Fibroblast of skin of left quadriceps (primary cell): ENCODE measurements around the gene PPP1CC.
"Not testable (repeated sequence)": the region's sequence is repeated elsewhere in the genome, so short reads cannot be mapped to it uniquely, and the experiment has no call there.

Experiments used
- DNase-seq, 2 experiments: peaks; one replicate each; pipeline ENCODE4 v3.0.0-alpha.2; 2013; ENCODE audit warnings: low read depth in 2 of 2

Gene PPP1CC

DNA sequence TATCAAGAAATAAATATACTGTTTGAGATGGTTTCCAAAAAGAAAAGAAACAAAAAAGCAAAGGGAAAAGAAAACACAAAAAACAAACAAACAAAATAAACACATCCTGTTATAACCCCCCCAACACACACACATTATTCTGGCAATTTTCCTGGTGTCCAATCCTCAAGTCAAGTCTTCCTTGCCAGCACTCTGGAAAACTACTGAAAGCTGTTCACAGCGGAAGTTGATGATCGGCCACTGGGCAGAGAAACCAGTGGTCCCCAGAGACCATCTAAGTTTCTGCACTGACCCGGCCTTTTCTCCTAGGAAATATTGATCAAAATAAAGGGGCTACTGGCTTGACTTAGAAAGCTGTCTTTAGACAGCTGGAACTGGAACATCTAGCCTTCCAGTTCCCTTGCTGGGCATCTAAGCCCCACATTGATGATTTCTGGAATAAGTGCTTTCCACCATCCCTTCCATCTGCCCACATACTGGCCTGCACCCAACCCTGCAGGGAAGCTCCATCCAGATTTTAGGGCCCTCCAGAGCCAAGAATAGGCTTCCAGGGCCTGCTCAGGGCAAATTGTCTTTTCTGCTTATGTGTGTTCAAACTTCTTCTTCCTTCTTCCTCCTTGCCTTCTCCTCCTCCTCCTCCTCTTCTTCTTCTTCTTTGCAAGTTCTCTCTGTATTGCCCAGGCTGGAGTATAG is 11.6 kb upstream of the PPP1CC start:
- no peak for DNase-seq

- DNase-seq, result no peak
Observed at GRCh38 chr12:110750784-110751461, 8.2 kb upstream of the PPP1CC start.

DNA sequence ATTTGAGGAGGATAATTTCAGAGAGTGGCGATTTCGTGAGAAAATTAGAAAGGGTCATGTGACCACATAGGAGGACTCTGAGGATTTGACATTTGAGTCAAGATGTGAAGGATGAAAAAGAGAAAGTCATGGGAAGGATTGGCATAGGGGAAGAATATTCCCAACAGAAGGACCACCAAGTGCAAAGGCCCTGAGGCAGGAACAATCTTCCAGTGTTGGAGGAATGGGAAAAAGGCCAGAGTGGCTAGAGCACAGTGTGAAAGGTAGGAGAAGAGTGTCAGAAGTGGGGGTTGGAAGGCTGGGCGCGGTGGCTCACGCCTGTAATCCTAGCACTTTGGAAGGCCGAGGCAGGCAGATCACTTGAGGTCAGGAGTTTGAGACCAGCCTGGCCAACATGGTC is 3.9 kb upstream of the PPP1CC start:
- DNase-seq, result no peak

GRCh38 chr12:110745542-110746284 is 3.0 kb upstream of the PPP1CC start:
- DNase-seq, result no peak

GRCh38 chr12:110744601-110745264 is 2.0 kb upstream of the PPP1CC start:
- no peak for DNase-seq

DNA sequence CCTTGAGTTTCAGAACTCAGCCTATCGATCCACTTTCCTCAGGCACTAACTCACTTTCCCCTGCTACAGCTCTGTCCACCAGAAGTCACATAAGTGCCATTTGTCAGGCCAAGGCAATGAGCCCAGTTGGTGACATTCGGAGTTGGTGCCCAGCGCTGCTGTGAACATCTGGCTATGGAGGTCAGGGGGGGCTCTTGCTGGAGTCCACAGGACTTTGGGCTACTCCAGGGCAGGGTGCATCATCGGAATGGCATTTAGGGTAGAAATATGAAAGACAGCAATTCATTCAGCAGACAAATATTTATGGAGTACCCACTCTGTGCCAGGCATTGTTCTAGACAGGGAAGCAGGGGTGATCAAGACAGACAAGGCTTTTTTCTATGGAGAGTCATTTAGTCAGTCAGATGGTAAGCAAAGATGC is 1.5 kb upstream of the PPP1CC start:
- DNase-seq, result no peak

DNA sequence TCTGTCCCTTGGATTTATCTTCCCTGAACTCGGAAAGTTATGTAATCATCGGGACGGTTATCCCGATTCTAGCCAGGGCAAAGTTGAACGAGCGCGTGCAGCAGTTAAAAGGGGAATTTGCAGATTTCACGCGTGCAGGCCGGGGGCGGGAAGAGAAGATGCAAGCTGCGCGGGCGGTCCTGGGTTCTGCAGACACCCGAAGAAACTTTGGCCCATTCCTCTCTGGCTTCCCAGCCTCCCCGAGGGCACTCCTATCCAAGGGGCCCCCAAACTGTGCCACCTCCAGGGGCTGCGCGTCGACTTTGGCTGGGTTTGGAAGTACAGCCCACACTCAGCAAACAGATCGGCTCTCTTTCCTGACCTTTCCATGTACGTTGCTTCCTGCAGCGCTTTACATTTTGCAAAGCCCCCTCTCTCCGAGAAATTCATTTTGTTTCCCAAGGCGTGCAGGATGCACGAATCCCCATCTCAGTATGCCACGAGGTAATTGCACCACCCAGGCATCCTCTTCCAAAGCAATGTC is 941 bp upstream of the PPP1CC start:
- no peak for DNase-seq

DNA sequence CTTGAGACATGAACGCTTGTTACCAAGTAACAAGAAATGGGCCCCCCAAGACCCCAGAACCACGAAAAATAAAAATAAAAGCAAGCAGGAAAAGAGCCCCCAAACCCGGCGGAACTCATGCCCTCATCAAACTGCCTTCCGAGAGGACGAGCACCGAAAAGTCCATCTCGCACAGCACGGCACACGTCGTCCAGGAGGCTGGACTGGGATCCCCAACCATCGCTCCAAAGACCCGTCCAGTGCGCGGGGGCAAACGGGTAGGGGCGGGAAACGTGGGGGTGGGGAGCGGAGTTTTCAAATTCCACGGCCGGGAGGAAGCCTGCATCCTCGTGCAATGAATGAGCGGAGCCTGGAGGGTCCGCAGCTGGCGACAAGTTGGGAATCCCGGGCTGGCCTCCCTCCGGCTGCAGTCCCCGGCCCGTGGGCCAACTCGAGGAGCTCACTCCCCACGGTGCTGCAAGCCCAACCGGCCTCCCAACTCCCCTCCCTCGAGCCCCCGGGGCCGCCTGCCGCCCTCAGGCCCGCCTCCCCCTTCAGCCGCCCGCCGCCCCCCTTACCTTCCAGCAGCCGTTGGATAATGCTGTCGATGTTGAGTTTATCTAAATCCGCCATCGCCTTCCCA is 484 bp downstream of the PPP1CC start:
- no peak for DNase-seq

GRCh38 chr12:110741341-110742095 is 1.2 kb downstream of the PPP1CC start:
- DNase-seq, result no peak

GRCh38 chr12:110739894-110740293 is 2.8 kb downstream of the PPP1CC start:
- DNase-seq, result no peak

GRCh38 chr12:110739488-110739887 is 3.2 kb downstream of the PPP1CC start:
- no peak for DNase-seq

DNA sequence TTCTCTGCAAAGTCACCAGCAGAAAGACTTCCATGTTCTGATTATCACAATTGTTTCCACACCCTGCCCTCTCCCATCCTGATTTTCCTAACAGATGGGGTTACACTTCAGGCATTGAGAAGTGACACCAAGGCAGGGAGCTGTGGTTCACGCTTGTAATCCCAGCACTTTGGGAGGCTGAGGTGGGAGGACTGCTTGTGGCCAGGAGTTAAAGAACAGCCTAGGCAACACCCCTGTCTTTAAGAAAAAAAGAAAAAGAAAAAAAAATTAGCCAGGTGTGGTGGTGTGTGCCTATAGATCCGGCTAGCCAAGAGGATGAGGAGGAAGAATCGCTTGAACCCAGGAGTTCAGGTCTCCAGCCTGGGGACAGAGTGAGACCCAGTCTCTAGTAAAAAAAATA is 5.2 kb downstream of the PPP1CC start:
- DNase-seq, result no peak

- DNase-seq, result not testable (repeated sequence)
Observed at GRCh38 chr12:110737016-110737415, 5.7 kb downstream of the PPP1CC start.

- DNase-seq, result no peak
Observed at GRCh38 chr12:110733900-110734299, 8.8 kb downstream of the PPP1CC start.

DNA sequence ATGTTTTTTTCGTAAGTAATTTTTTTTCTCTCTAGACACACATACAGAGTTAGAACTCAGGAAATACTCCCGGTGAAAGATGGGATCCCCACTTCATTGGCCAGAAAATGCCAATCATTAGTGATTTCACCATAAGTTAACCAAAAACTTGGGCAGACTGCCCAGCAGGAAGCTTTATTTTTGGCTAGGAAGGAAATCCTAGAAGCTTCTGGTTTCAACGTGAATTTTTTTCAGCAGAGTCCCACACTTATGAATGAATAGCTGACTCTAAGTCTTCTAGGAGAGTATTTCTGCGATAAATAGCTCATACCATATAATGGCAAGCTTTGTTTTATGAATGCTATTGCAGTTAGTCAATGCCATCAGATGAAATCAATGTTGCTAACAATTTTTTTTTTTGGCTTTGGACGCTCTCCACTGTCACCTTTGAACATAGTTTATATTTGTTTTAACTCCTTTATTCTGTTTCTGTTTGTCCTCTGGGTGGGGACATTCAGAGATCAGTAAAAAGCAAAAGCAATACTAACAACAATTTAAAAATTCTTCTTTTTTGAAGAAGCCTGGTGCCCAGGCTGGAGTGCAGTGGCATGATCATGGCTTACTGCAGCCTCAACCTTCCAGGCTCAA is 9.5 kb downstream of the PPP1CC start:
- DNase-seq, result peak; percentile 32 to 44

GRCh38 chr12:110732572-110732971 is 10.1 kb downstream of the PPP1CC start:
- DNase-seq, result no peak

GRCh38 chr12:110731479-110731878 is 11.2 kb downstream of the PPP1CC start:
- no peak for DNase-seq

- DNase-seq, result no peak
Observed at GRCh38 chr12:110728628-110729027, 14.1 kb downstream of the PPP1CC start.

DNA sequence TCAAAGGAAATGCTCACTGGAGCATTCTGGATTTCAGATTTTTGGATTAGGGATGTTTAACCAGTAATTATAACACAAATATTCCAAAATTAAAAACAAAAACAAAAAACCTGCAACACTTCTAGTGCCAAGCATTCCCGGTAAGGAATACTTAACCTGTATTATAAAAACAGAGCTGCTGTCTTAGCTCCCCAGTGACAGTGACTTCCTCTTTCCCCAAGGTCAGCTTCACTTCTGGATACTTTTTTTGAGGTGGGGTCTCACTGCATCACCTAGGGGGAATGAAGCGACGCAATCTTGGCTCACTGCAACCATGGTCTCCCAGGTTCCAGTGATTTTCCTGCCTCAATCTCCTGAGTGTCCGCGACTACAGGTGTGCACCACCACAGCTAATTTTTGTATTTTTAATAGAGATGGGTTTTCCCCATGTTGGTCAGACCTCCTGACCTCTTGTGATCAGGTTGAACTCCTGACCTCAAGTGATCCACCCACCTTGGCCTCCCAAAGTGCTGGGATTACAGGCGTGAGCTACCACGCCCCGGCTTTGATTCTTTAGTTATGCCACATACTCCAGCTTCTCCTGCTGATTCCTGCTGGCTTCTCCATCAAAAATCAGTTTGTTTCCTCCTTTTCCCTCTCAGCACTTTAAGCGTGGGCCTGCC is 15.9 kb downstream of the PPP1CC start:
- no peak for DNase-seq

DNA sequence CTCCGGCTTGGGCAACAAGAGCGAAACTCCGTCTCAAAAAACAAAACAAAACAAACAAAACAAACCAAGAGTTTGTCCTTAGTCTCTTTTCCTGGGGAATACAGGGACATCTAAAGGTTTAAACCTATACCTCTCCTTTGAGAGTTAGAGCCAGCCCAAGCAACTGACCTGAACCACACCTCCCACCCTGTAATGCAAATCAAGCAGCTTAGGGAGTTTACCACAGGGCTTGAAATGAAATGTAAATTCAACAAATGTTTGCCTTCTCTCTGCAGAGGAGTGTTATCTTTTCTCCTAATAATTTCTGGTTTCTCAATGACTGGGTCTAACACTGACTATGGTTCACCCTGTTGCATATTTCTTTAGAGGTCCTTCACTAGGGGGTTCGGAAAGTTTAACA is 16.7 kb downstream of the PPP1CC start:
- DNase-seq, result no peak
